ENCODE measurements around the gene NEGR1. TPM values are rescaled to one million over a fixed set of nuclear protein-coding genes. Genes with fewer than 3 reads are reported as not detected.

The NEGR1 gene
- total RNA-seq (2022; extraction: Qiagen RNA extraction): not detected in 5 replicates

GRCh38 chr1:72282271-72283021, at the start of gene NEGR1:
Gene NEGR1, minus strand, starts transcription at chr1:72282539.

